ENCODE measurements around the gene ATP6V1B1.

DNA sequence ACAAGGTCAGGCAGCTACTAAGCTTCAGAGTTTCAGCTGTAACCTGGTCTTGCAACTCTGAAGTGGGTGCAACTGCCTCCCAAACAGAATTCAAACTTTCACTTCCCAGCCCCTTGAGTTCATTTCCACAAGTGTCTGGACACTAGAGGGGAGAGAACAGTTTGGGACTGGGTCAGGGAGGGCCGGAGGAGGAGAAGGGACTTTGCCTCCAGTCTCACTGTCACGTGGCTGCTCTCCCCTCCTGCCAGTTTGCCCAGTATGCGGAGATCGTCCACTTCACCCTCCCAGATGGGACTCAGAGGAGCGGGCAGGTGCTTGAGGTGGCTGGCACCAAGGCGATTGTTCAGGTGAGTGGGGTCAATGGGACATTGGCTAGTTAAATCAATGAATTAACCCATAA is 22.1 kb downstream of the ATP6V1B1 start:
- TF ChIP-seq CTCF (optimal IDR thresholded peaks at IDR 0.05 in 1 of 3, IDR thresholded peaks at IDR 0.05 in 1 of 3, conservative IDR thresholded peaks at IDR 0.05 in 1 of 3; ENCODE audit: extremely low read depth in 1 of 3, insufficient read depth in 2 of 3, low read length in 3 of 3): no peak
- TF ChIP-seq EZH2 (IDR thresholded peaks at IDR 0.05; ENCODE audit: low read length): no peak

Data from keratinocyte (primary cell).